DND-41 (cell line): ENCODE results near the gene TBCA.

Experiments used
- CTCF ChIP-seq: IDR thresholded peaks from 2 replicates; pipeline ENCODE4 v1.5.1; 2012; ENCODE audit warnings: borderline replicate concordance, low read length, moderate library complexity, mild to moderate bottlenecking; ENCODE audit not compliant: poor library complexity, severe bottlenecking; ENCODE audit errors: extremely low read depth
- EZH2 ChIP-seq: IDR thresholded peaks from 3 replicates; pipeline ENCODE4 v1.6.1; 2012; ENCODE audit warnings: borderline replicate concordance, low read depth, mild to moderate bottlenecking, moderate library complexity, low read length, inconsistent platforms; ENCODE audit not compliant: severe bottlenecking

- TF ChIP-seq CTCF = no peak
- TF ChIP-seq EZH2 = no peak
These were observed 9.1 kb upstream of the TBCA start for GRCh38 chr5:77785229-77785628.
